HEK293 (cell line): ENCODE measurements around the gene HIRIP3.

Experiments
- YY1 ChIP-seq: fragments of 450-650 bp; formaldehyde crosslinking; IDR thresholded peaks from 2 replicates; pipeline ENCODE4 v1.5.1; 2018; ENCODE audit warnings: missing biosample characterization, missing genetic modification characterization
- ZBTB21 ChIP-seq: fragments of 450-650 bp; formaldehyde crosslinking; IDR thresholded peaks from 2 replicates; pipeline ENCODE4 v1.5.1; 2017; ENCODE audit warnings: missing biosample characterization, missing genetic modification characterization
- ZNF623 ChIP-seq: fragments of 450-650 bp; formaldehyde crosslinking; IDR thresholded peaks from 2 replicates; pipeline ENCODE4 v1.5.1; 2016; ENCODE audit warnings: missing biosample characterization, missing genetic modification characterization
- TF ChIP-seq, protein P1 (sequence below): fragments of 450-650 bp; formaldehyde crosslinking; IDR thresholded peaks from 2 replicates; pipeline ENCODE4 v1.5.1; 2016; ENCODE audit warnings: missing biosample characterization, missing genetic modification characterization

DNA sequence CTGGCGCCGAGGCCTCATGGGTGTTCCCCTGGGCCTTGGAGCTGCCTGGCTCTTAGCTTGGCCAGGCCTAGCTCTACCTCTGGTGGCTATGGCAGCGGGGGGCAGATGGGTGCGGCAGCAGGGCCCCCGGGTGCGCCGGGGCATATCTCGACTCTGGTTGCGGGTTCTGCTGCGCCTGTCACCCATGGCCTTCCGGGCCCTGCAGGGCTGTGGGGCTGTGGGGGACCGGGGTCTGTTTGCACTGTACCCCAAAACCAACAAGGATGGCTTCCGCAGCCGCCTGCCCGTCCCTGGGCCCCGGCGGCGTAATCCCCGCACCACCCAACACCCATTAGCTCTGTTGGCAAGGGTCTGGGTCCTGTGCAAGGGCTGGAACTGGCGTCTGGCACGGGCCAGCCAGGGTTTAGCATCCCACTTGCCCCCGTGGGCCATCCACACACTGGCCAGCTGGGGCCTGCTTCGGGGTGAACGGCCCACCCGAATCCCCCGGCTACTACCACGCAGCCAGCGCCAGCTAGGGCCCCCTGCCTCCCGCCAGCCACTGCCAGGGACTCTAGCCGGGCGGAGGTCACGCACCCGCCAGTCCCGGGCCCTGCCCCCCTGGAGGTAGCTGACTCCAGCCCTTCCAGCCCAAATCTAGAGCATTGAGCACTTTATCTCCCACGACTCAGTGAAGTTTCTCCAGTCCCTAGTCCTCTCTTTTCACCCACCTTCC lies 7.9 kb downstream of the HIRIP3 start:
- TF ChIP-seq, protein P1, sequence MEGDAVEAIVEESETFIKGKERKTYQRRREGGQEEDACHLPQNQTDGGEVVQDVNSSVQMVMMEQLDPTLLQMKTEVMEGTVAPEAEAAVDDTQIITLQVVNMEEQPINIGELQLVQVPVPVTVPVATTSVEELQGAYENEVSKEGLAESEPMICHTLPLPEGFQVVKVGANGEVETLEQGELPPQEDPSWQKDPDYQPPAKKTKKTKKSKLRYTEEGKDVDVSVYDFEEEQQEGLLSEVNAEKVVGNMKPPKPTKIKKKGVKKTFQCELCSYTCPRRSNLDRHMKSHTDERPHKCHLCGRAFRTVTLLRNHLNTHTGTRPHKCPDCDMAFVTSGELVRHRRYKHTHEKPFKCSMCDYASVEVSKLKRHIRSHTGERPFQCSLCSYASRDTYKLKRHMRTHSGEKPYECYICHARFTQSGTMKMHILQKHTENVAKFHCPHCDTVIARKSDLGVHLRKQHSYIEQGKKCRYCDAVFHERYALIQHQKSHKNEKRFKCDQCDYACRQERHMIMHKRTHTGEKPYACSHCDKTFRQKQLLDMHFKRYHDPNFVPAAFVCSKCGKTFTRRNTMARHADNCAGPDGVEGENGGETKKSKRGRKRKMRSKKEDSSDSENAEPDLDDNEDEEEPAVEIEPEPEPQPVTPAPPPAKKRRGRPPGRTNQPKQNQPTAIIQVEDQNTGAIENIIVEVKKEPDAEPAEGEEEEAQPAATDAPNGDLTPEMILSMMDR: no peak
- TF ChIP-seq YY1 (tag by site-specific recombination): no peak
- TF ChIP-seq ZNF623 (tag by site-specific recombination): no peak
- no peak for TF ChIP-seq ZBTB21
